Fibroblast of skin of back (primary cell): ENCODE data around the gene ANO2.
"Not testable (repeated sequence)": the region's sequence is repeated elsewhere in the genome, so short reads cannot be mapped to it uniquely, and the experiment has no call there.

Experiments
- DNase-seq: peaks from one replicate; pipeline ENCODE4 v3.0.0-alpha.2; 2013

The ANO2 gene

GRCh38 chr12:5575987-5576386, 369.1 kb downstream of the ANO2 start:
- DNase-seq = no peak

GRCh38 chr12:5575232-5575631, 369.8 kb downstream of the ANO2 start:
- no peak for DNase-seq

- no peak for DNase-seq
Measured at GRCh38 chr12:5573390-5573789, 371.7 kb downstream of the ANO2 start.

GRCh38 chr12:5571115-5571514, 373.9 kb downstream of the ANO2 start:
- DNase-seq = no peak

- no peak for DNase-seq
Measured at GRCh38 chr12:5570416-5570815, 374.6 kb downstream of the ANO2 start.

GRCh38 chr12:5568325-5568981, 376.6 kb downstream of the ANO2 start:
- no peak for DNase-seq

GRCh38 chr12:5567016-5567725, 377.9 kb downstream of the ANO2 start:
- peak; percentile 30 for DNase-seq

- DNase-seq = peak; percentile 90
Measured at GRCh38 chr12:5565933-5566599, 379.0 kb downstream of the ANO2 start.

- DNase-seq = no peak
Measured at GRCh38 chr12:5562581-5562980, 382.5 kb downstream of the ANO2 start.

- no peak for DNase-seq
Measured at GRCh38 chr12:5561846-5562245, 383.2 kb downstream of the ANO2 start.

GRCh38 chr12:5561057-5561456, 384.0 kb downstream of the ANO2 start:
- DNase-seq = peak; percentile 29

GRCh38 chr12:5560265-5560664, 384.8 kb downstream of the ANO2 start:
- DNase-seq = peak; percentile 20

- no peak for DNase-seq
Measured at GRCh38 chr12:5557906-5558305, 387.2 kb downstream of the ANO2 start.

- DNase-seq = no peak
Measured at GRCh38 chr12:5556946-5557673, 387.9 kb downstream of the ANO2 start.

- DNase-seq = no peak
Measured at GRCh38 chr12:5556033-5556614, 388.9 kb downstream of the ANO2 start.

- peak; percentile 90 for DNase-seq
Measured at GRCh38 chr12:5554711-5555110, 390.3 kb downstream of the ANO2 start.

- DNase-seq = no peak
Measured at GRCh38 chr12:5549011-5549410, 396.0 kb downstream of the ANO2 start.

GRCh38 chr12:5548152-5548943, 396.7 kb downstream of the ANO2 start:
- no peak for DNase-seq

- peak; percentile 88 for DNase-seq
Measured at GRCh38 chr12:5546616-5547015, 398.4 kb downstream of the ANO2 start.

GRCh38 chr12:5537771-5538170, 407.3 kb downstream of the ANO2 start:
- no peak for DNase-seq

- not testable (repeated sequence) for DNase-seq
Measured at GRCh38 chr12:5537026-5537615, 407.9 kb downstream of the ANO2 start.
